ENCODE data around the gene FOLR3.

GRCh38 chr11:72177656-72178055 is 42.1 kb downstream of the FOLR3 start:
- TF ChIP-seq EZH2 (IDR thresholded peaks at IDR 0.05; ENCODE audit: borderline replicate concordance, low read length) (no peak), CTCF (IDR thresholded peaks at IDR 0.05; ENCODE audit: low read length) (no peak)

Data from OCI-LY1 (cell line).